Measurements from ENCODE around the gene CABLES1.

The CABLES1 gene

DNA sequence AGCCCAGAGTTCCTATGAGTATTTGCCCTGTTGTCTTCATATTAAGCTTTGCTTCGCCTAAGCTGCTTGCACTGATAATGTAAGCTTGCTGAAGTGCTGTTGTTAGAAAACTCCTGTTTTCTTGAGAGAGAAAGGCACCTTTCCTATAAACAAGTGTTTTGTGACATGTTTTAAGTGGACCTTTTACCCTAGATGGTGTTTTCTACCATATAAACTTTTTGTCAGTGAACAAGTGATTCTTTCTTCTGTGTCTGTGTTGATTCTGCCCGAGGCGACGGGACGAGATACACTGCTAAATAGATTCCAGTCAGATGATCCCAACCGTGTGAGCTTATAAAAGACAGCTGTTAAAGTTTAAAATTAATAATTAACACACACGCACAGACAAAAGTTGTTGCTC lies 24.1 kb downstream of the CABLES1 start:
- DNase-seq, result no peak
- no peak overlapping the region for H3K27ac Mint-ChIP-seq
- no peaks in the 10 kb centered on the region for H3K9me3 Mint-ChIP-seq
- H3K27me3 Mint-ChIP-seq, result peaks cover 23% of the 10 kb centered on the region
- CTCF ChIA-PET, result interaction anchor here (1.0 kb wide), 1 partner anchor 14 kb away, joined by 3 read pairs; no protein-coding TSS in a partner anchor
- H3K4me3 Mint-ChIP-seq, result no peak overlapping the region
- H3K4me1 Mint-ChIP-seq, result no peaks in the 10 kb centered on the region
- no peaks in the 10 kb centered on the region for H3K36me3 Mint-ChIP-seq

DNA sequence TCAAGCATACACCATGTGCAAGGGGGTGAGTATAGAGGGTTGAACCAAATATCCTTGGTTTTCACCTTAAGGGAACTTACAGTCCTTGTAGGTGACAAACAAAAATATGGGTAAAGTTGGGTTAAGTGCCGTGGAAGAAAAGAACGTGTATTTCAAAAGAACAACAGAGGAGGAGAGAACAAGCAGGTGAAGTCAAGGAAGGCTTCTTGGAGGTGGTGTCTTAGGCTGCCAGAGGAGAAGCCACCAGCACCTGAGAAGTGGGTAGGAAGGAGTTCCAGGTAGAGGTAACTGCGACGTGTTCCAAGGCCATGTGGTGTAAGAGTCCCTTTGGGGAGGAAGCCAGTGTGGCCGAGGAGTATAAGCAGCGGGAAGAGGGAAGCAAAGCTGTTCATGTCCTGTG lies 27.2 kb downstream of the CABLES1 start:
- H3K4me1 Mint-ChIP-seq, result no peaks in the 10 kb centered on the region
- no peaks in the 10 kb centered on the region for H3K9me3 Mint-ChIP-seq
- H3K27me3 Mint-ChIP-seq, result peaks cover 13% of the 10 kb centered on the region
- H3K4me3 Mint-ChIP-seq, result no peak overlapping the region
- H3K27ac Mint-ChIP-seq, result no peak overlapping the region
- CTCF ChIA-PET, result no interaction called here
- DNase-seq, result no peak
- H3K36me3 Mint-ChIP-seq, result no peaks in the 10 kb centered on the region

DNA sequence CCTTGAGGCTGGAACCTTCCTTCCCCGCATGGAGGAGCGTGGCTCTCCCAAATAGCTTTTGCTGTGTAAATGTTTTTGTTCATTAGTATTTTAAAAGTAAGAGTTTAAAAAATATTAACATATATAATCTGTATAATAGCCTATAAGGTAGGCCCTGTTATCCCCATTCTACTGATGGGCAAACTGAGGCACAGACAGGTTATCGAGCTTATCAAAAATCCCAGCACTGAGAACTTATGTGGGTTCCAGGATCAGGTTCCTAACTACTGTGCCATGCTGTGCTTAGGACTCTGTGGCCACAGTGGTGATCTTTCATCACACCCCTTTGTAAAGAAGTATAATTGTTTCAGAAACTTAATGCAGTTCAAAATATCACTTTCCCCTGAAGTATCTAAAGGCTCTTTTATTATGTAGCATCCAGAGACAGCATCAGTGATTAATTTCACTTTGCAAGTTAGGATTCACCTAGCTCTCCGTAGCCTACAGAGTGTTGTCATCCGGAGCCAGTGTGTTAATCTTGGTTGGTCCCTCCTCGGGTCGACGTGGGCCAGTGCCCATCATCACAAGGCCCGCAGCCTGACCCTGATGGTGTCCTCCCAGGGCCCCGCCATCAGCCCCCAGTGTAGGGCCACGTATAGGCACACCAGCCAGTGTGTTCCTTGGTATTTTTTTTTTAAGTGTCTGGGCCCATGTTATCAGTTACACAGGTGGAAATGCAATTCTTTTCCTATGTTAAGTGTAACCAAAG lies 28.7 kb downstream of the CABLES1 start:
- H3K9me3 Mint-ChIP-seq, result no peaks in the 10 kb centered on the region
- no peaks in the 10 kb centered on the region for H3K36me3 Mint-ChIP-seq
- H3K27me3 Mint-ChIP-seq, result peaks cover 17% of the 10 kb centered on the region
- no peak overlapping the region for H3K4me3 Mint-ChIP-seq
- no peaks in the 10 kb centered on the region for H3K4me1 Mint-ChIP-seq
- no peak for DNase-seq
- no peak overlapping the region for H3K27ac Mint-ChIP-seq
- CTCF ChIA-PET, result no interaction called here

DNA sequence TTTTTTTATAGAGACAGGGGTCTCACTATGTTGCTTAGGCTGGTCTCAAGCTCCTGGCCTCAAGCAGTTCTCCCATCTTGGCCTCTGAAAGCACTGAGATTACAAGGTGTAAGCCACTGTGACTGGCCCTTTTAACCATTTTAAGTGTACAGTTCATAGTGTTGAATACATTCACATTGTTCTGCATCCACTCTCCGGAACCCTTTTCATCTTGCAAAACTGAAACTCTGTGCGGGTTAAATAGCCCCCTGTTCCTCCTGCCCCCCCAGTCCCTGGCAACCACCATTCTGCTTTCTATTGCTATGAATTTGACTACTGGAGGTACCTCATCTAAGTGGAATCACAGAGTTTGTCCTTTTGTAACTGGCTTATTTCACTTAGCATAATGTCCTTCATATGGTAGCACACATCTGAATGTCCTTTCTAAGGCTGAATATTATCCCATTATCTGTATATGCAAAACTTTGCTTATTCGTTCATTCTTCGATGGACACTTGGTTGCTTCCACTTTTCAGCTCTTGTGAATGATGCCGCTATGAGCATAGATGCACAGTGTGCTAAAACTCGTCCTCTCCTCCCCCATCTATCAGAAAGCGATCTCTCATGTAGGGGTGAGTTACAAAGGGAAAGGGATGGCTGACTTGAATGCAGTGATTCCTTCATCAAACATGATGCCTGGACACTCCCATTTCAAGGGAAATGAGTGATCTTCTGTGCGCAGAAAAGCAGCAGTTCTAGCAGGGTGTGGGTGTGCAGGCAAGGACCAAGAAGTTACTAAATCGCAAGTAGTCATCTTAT lies 30.2 kb downstream of the CABLES1 start:
- Mint-ChIP-seq H3K27me3 (peaks cover 21% of the 10 kb centered on the region), H3K9me3 (no peaks in the 10 kb centered on the region), H3K4me1 (no peaks in the 10 kb centered on the region), H3K4me3 (no peak overlapping the region), H3K36me3 (no peaks in the 10 kb centered on the region), H3K27ac (no peak overlapping the region)
- CTCF ChIA-PET, result no interaction called here
- no peak for DNase-seq

DNA sequence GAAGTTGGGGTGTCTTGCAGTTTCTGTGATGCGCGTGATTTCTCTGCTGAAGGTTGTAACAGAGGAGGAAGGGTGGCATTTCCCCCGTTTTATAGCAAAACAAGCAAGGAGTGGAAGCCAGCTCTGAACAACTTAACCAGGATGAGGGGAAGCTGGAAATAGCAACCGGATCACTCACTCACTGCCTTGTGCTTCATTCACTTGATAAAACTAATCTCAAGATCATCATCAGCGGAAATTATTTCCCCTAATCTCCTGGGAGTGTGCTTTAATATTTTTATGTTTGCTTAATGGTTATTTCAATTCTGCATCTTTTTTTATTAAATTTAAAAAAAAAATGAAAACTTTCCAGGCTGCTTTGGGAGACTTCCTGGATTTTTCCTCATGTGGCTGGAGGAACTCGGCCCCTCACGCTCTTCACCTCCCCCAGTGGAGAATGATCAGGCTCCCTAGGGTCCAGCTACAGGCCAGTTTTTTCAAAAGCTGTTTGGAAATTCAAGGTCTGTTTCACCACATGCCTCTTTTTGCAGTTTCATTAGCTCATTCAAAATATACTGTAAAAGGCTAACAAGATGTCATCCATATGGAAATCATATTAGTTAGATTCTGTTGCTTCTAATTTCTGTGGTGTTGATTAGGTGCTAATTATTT lies 31.7 kb downstream of the CABLES1 start:
- peaks cover 23% of the 10 kb centered on the region for H3K27me3 Mint-ChIP-seq
- no peak overlapping the region for H3K4me3 Mint-ChIP-seq
- no peak overlapping the region for H3K27ac Mint-ChIP-seq
- CTCF ChIA-PET, result interaction anchor here (0.7 kb wide), 1 partner anchor 57 kb away, joined by 4 read pairs; no protein-coding TSS in a partner anchor
- DNase-seq, result no peak
- no peaks in the 10 kb centered on the region for H3K36me3 Mint-ChIP-seq
- no peaks in the 10 kb centered on the region for H3K9me3 Mint-ChIP-seq
- H3K4me1 Mint-ChIP-seq, result no peaks in the 10 kb centered on the region

DNA sequence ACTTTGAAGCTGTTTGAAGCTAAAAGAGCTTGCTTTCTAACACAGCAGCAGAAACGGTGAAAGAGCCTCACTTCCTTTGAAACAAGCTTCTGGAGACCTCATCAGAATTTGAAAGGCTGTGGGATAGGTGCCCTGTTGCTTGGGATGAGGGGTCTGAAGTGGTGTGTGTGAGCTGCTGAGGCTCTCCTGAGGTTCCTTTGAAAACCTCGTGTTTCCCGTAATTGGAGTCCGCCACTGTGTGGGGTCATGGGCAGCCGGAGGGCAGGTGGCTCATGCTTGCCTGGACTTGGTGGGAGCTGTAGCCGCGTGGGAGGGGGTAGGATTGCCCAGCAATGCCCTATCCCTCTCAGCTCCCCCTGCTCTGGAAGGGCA lies 34.4 kb downstream of the CABLES1 start:
- H3K9me3 Mint-ChIP-seq, result no peaks in the 10 kb centered on the region
- CTCF ChIA-PET, result no interaction called here
- H3K4me1 Mint-ChIP-seq, result no peaks in the 10 kb centered on the region
- no peak overlapping the region for H3K4me3 Mint-ChIP-seq
- H3K36me3 Mint-ChIP-seq, result no peaks in the 10 kb centered on the region
- no peak for DNase-seq
- no peak overlapping the region for H3K27ac Mint-ChIP-seq
- peaks cover 19% of the 10 kb centered on the region for H3K27me3 Mint-ChIP-seq

DNA sequence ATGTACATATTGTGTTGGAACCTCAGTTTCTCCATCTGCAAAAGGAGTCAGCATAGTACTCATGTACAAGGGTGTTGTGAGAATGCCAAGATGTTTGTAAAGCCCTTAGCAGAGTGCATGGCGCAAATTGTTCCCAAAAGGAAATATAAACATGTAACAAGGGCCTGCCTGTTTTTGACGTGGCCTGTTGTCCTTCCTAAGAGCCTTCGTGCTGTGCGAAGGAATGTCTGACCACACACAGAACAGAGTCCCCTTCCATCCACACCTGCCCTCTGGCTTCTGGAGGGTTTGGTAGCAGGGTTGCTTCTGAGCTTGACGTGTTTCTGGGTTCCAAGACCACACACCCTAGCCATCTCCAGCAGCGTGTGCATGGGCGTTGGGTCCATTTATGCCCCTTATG lies 34.9 kb downstream of the CABLES1 start:
- Mint-ChIP-seq H3K27me3 (peaks cover 19% of the 10 kb centered on the region), H3K27ac (no peak overlapping the region), H3K36me3 (no peaks in the 10 kb centered on the region), H3K4me1 (no peaks in the 10 kb centered on the region), H3K4me3 (no peak overlapping the region), H3K9me3 (no peaks in the 10 kb centered on the region)
- DNase-seq, result no peak
- CTCF ChIA-PET, result no interaction called here

DNA sequence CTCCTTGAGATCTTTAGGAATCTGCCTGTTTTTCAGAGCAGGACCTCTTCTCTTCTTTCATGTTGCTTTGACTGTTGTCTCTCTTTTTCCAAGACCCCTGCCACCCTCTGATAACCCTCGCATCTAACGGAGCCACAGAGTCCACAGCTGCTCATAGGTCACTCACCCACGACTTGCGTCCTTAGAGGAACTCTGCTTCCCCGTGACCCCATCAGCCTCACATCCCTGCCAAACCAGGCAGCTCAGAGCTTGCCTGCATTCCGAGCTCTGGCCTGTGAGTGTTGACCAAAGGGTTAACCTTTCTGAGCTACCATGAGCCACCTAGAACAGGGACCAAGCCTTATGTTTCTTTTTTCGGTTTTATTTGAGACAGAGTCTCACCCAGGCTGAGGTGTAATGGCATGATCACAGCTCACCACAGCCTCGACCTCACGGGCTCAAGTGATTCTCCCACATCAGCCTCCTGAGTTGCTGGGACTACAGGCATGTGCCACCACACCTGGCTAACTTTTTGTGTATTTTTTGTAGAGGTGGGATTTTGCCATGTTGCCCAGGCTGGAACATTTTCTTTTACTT lies 36.4 kb downstream of the CABLES1 start:
- Mint-ChIP-seq H3K4me3 (no peak overlapping the region), H3K27ac (no peak overlapping the region), H3K4me1 (no peaks in the 10 kb centered on the region), H3K9me3 (no peaks in the 10 kb centered on the region), H3K36me3 (no peaks in the 10 kb centered on the region), H3K27me3 (peaks cover 23% of the 10 kb centered on the region)
- CTCF ChIA-PET, result no interaction called here
- no peak for DNase-seq

DNA sequence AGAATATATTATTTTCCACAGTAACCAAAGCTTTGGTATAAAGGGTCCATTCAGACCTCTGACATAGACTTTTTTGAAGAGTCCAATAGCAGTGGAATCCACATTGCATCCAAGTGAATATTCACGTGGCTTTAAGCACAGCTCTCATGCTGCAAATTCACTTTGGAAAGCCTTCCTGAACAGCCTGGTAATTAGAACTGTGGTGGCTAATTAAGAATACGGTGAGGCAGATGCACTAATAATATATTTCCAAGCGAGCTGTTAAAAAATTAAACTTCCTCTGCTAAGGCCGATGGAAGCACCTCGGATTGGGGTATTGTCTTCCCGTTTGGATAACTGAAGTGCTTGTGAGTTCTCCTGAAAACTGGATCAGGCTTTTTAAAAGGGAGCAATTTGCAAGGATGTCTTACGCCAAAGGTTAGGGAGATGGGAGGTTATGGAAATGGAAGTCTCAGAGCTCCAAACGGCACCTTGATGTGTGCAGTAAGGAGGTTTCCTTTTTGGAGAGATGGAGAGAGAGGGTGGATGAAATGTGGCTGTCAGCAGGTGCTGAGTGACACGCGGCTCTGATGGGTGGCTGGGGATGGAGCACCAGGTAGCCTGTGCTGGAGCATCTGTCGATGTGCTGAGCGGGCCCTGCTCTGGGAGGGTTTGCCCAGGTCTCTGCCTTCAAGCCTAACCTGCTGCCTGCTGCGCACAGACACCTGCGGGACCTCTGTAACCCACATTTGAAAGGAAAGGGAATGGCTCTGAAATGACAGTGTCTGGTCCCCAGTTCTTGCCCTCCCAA lies 37.5 kb downstream of the CABLES1 start:
- CTCF ChIA-PET, result interaction anchor here (0.9 kb wide), 1 partner anchor 13 kb away, joined by 3 read pairs; no protein-coding TSS in a partner anchor
- no peaks in the 10 kb centered on the region for H3K36me3 Mint-ChIP-seq
- H3K27ac Mint-ChIP-seq, result no peak overlapping the region
- no peak for DNase-seq
- H3K27me3 Mint-ChIP-seq, result peaks cover 32% of the 10 kb centered on the region
- H3K9me3 Mint-ChIP-seq, result no peaks in the 10 kb centered on the region
- H3K4me1 Mint-ChIP-seq, result no peaks in the 10 kb centered on the region
- no peak overlapping the region for H3K4me3 Mint-ChIP-seq

DNA sequence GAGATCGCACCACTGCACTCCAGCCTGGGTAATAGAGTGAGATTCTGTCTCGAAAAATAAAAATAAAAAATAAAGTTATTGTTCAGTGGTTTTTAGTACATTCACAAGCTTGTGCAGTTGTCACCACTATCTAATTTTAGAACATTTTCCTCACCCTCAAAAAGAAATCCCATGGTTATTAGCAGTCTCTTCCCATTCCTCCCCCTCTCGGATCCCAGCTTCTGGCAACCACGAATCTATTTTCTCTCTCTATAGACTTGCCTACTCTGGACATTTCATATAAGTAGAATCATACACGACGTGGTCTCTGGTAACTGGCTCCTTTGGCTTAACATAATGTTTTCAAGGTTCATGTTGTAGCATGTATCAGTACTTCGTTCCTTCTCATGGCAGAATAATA lies 38.6 kb downstream of the CABLES1 start:
- Mint-ChIP-seq H3K9me3 (no peaks in the 10 kb centered on the region), H3K4me3 (no peak overlapping the region), H3K4me1 (no peaks in the 10 kb centered on the region), H3K36me3 (no peaks in the 10 kb centered on the region), H3K27me3 (peaks cover 29% of the 10 kb centered on the region), H3K27ac (no peak overlapping the region)
- CTCF ChIA-PET, result no interaction called here
- no peak for DNase-seq

DNA sequence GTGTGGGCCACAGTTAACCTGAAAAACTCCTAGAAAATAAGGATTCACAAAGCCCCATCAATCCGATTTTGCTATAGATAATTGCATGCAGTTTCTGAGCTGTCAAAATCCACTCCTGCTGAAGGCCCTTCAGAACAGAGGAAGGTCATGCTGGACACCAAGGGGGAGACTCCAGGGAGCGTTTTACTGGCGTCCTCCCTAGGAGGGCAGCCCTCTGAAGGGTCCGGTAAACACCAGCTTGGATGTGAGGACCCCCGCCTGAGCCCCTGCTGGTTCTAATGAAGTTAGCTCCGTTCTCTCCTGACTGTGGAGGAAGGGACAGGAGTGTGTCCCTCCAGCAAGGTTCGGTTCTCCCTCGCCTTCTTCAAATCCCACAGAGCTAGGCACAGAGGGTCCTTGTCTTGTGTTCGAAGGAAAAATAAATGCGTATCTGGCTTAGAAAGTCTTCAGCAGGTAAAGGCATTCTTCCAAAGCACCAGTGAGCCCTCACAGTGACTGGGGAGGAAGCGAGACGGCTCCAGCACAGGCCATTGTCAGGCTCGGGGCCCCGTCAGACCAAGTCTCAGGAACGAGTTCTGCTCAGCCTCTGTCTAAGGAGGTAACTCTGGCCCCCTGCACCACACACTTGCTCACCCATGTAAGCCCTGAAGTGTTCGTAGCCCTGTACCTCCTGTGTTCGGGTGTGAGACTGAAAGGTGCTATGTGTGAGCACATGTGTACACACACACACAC lies 41.6 kb downstream of the CABLES1 start:
- H3K27ac Mint-ChIP-seq, result no peak overlapping the region
- no peak overlapping the region for H3K4me3 Mint-ChIP-seq
- peaks cover 20% of the 10 kb centered on the region for H3K27me3 Mint-ChIP-seq
- CTCF ChIA-PET, result no interaction called here
- DNase-seq, result no peak
- peaks cover 8% of the 10 kb centered on the region for H3K4me1 Mint-ChIP-seq
- no peaks in the 10 kb centered on the region for H3K9me3 Mint-ChIP-seq
- H3K36me3 Mint-ChIP-seq, result no peaks in the 10 kb centered on the region

DNA sequence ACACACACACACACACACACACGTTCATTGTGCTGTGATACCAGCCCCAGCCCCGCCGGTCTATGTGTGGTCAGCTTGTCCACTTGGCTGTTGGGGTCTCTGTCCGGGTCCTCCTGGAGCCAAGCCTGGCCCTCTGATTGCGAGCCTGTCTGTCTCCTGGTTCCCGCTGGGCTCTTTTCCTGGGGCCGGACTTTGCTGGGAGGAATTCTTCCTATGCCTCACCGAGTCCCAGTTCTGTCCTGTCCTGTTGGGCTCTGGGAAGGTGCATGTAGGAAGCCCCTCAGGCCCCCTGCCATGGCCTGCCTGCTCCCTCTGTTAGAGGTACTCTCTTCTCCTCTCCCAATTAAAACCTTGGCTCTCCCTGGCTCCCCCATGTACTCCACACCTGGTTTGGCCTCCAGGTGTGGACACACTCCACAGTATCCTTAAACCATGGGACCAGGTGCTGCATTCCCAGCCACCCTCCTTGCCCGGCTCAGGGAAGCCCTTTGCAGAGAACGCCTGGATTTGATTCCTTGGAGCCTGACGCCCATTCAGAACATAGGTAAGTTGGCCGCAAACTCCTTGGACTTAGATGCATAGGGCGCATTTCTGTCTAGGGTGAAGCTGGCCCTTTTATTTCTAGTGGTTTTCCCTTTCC lies 42.3 kb downstream of the CABLES1 start:
- Mint-ChIP-seq H3K9me3 (no peaks in the 10 kb centered on the region), H3K4me1 (peaks cover 8% of the 10 kb centered on the region), H3K36me3 (no peaks in the 10 kb centered on the region), H3K27me3 (peaks cover 20% of the 10 kb centered on the region), H3K27ac (no peak overlapping the region), H3K4me3 (no peak overlapping the region)
- CTCF ChIA-PET, result no interaction called here
- no peak for DNase-seq

DNA sequence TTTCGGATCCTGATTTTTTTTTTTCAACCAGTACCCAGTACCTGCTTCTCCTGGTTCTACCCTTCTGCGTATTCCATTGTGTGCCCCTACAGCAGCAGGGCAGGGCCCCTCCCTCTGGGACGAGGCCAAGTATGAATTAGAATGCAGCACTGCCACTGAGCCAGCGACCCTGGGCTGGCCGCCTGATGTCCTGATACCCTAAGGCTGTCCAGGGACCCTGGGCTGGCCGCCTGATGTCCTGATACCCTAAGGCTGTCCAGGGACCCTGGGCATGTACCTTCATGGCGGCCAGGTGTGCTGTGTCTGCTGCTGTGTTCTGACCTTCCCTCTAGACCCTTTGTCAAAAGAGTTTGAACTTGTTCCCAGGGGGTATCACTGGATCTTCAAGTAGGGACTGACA lies 42.9 kb downstream of the CABLES1 start:
- Mint-ChIP-seq H3K36me3 (no peaks in the 10 kb centered on the region), H3K4me3 (no peak overlapping the region), H3K9me3 (no peaks in the 10 kb centered on the region), H3K4me1 (peaks cover 8% of the 10 kb centered on the region), H3K27me3 (peaks cover 14% of the 10 kb centered on the region), H3K27ac (no peak overlapping the region)
- DNase-seq, result no peak
- CTCF ChIA-PET, result no interaction called here
